ENCODE data around the gene GALNTL6. TPM values are rescaled to one million over a fixed set of nuclear protein-coding genes. Genes with fewer than 3 reads are reported as not detected.

The GALNTL6 gene
- total and polyA plus RNA-seq, 7 donors = 0.14 to 2.5 (median 0.42) TPM; not detected in 1

DNA sequence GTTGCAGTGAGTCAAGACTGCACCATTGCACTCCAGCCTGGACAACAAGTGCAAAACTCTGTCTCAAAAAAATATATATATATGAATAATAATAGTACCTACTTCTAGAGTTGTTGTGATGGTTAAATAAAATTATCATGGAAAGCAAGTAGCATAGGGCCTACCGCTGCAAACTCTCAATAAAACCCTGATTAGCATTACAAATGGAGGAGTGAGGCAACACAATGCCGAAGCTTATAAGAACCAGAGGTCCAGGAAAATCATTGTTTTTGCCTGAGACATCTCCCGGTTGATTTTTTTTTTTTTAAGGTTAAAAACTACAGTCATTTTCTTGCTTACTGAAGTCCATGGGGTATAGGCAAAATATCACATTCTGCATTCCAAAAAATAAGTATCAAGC is 1170.4 kb downstream of the GALNTL6 start:
- Histone ChIP-seq H3K4me1 (no peaks in the 10 kb centered on the region), H3K4me3 (no peak overlapping the region), H3K36me3 (no peaks in the 10 kb centered on the region), H3K9me3 (peaks cover 0 to 4% (median 0%) of the 10 kb centered on the region in 4 donors), H3K27ac (no peak overlapping the region), H3K27me3 (no peaks in the 10 kb centered on the region)
- no peak for DNase-seq
- intact Hi-C loops (cut with DNase I) = no loop called here
- 94% methylated on average over 3 of the region's 3 CpGs for WGBS, 2 donors
- TF ChIP-seq, protein P1, sequence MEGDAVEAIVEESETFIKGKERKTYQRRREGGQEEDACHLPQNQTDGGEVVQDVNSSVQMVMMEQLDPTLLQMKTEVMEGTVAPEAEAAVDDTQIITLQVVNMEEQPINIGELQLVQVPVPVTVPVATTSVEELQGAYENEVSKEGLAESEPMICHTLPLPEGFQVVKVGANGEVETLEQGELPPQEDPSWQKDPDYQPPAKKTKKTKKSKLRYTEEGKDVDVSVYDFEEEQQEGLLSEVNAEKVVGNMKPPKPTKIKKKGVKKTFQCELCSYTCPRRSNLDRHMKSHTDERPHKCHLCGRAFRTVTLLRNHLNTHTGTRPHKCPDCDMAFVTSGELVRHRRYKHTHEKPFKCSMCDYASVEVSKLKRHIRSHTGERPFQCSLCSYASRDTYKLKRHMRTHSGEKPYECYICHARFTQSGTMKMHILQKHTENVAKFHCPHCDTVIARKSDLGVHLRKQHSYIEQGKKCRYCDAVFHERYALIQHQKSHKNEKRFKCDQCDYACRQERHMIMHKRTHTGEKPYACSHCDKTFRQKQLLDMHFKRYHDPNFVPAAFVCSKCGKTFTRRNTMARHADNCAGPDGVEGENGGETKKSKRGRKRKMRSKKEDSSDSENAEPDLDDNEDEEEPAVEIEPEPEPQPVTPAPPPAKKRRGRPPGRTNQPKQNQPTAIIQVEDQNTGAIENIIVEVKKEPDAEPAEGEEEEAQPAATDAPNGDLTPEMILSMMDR (IDR thresholded peaks at IDR 0.05) = no peak
- TF ChIP-seq EP300 (IDR thresholded peaks at IDR 0.05) (no peak), POLR2AphosphoS5 (IDR thresholded peaks at IDR 0.05) (no peak), POLR2A (IDR thresholded peaks at IDR 0.05) (no peak)

DNA sequence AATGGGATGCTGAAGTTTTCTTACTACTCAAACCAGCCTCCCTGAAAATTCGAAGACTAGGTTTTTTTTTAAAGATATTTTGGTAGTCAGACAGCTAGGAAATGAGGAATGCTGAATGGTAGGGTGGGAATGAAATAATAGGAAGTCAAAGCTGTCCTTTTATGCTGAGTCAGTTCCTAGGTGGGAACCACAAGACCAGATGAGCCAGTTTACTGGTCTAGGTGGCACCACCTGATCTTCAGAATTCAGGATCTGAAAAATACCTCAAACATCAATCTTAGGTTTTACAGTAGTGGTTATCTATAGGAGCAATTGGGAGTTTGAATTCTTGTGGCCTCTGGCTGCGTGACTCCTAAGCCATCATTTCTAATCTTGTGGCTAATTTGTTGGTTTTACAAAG is 1172.3 kb downstream of the GALNTL6 start:
- no peaks in the 10 kb centered on the region for H3K36me3 ChIP-seq
- no peak for DNase-seq
- no peak for TF ChIP-seq EP300 (IDR thresholded peaks at IDR 0.05)
- no peak for TF ChIP-seq POLR2A (IDR thresholded peaks at IDR 0.05)
- TF ChIP-seq, protein P1 (IDR thresholded peaks at IDR 0.05) = no peak
- TF ChIP-seq POLR2AphosphoS5 (IDR thresholded peaks at IDR 0.05) = no peak
- no peak overlapping the region for H3K27ac ChIP-seq
- WGBS, 2 donors = 62 to 86% methylated on average over 2 of the region's 2 CpGs
- H3K9me3 ChIP-seq = peaks cover 0 to 4% (median 0%) of the 10 kb centered on the region in 4 donors
- no peak overlapping the region for H3K4me3 ChIP-seq
- no peaks in the 10 kb centered on the region for H3K4me1 ChIP-seq
- intact Hi-C loops (cut with DNase I) = no loop called here
- no peaks in the 10 kb centered on the region for H3K27me3 ChIP-seq

DNA sequence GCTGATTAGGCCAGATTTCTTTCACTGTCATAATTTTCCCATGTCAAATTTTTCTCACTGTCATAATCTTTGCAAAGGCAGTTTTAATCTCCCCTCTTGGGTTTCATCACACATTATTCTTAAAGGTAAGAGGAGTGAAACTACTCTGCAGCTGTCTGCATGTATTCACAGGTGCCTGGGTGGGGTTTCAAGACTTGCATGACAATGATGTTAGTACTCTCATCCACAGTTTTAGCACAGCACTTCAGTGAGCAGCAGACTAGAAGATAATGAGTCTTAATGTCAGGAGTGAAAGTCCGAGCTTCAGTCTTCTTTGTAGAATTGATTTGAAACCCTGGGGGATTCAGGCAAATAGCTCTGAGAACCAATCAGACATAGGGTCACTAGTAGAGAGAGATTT is 1172.9 kb downstream of the GALNTL6 start:
- Histone ChIP-seq H3K36me3 (no peaks in the 10 kb centered on the region), H3K27ac (no peak overlapping the region), H3K4me1 (no peaks in the 10 kb centered on the region), H3K9me3 (peaks cover 0 to 4% (median 0%) of the 10 kb centered on the region in 4 donors), H3K4me3 (no peak overlapping the region), H3K27me3 (no peaks in the 10 kb centered on the region)
- TF ChIP-seq POLR2AphosphoS5 (IDR thresholded peaks at IDR 0.05) = no peak
- TF ChIP-seq EP300 (IDR thresholded peaks at IDR 0.05) = no peak
- TF ChIP-seq, protein P1 (IDR thresholded peaks at IDR 0.05) = no peak
- no peak for TF ChIP-seq POLR2A (IDR thresholded peaks at IDR 0.05)
- intact Hi-C loops (cut with DNase I) = no loop called here
- WGBS, 2 donors = 93 to 97% methylated on average over 1 of the region's 1 CpG
- no peak for DNase-seq

DNA sequence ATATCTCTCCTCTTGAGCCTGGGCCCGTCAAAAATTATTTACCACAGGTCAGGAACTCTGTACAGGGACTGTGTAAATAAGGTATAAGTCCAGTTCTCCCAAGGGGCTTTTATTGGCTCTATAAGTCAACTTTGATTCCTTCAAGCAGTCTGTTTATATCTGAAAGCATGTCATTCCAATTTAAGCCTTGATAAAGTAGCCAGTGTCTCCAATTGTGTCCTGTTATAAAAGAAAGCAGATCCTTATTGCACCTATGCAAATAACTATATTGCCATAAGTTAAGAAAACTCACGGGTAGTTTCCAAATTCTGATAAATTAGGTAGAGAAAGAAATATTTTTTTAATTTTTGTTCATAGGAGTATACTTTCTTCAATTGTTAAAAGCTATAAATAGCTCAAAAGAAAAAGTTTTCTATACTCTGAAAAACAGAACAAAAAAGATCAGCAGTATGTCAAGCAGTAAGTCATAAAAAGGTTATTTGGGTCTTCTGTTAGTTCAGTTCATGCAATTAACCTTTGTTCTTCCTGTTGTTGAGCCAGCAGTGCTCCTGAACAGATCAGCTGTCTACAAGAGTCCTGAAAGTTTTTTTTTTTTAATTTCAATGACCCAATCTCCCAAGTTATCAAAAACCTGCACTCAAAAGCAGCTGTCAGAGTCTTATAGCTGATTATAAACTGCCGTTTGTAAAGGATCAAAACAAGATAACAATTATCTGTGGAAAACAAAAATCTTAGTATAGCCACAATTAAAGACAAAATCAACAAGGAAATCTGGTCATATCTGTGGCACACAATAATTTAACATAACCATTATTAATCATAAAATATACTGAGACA is 1177.0 kb downstream of the GALNTL6 start:
- Histone ChIP-seq H3K27ac (no peak overlapping the region), H3K4me1 (no peaks in the 10 kb centered on the region), H3K36me3 (no peaks in the 10 kb centered on the region), H3K4me3 (no peak overlapping the region), H3K27me3 (no peaks in the 10 kb centered on the region), H3K9me3 (peaks cover 0 to 4% (median 0%) of the 10 kb centered on the region in 4 donors)
- DNase-seq = no peak
- intact Hi-C loops (cut with DNase I) = no loop called here
- TF ChIP-seq EP300 (IDR thresholded peaks at IDR 0.05) (no peak), POLR2A (IDR thresholded peaks at IDR 0.05) (no peak), POLR2AphosphoS5 (IDR thresholded peaks at IDR 0.05) (no peak)
- TF ChIP-seq, protein P1 (IDR thresholded peaks at IDR 0.05) = no peak
- WGBS, 2 donors = 11 to 52% methylated on average over 3 of the region's 3 CpGs
